CD4-positive, alpha-beta T cell treated with Interleukin-15 for 4 hours (primary cell): Measurements from ENCODE around the gene BRD2.
A peak's percentile ranks its signal among the peaks of the same experiment; 100 is the strongest.

ENCODE experiments used
- DNase-seq: peaks from one replicate; pipeline ENCODE4 v3.0.0-alpha.2; 2020; ENCODE audit warnings: low spot score

BRD2 gene

GRCh38 chr6:32949113-32949512 is 19.3 kb upstream of the BRD2 start:
- DNase-seq: no peak

GRCh38 chr6:32950010-32950409 is 18.4 kb upstream of the BRD2 start:
- no peak for DNase-seq

GRCh38 chr6:32950449-32950848 is 17.9 kb upstream of the BRD2 start:
- DNase-seq: no peak

- peak; percentile 90 for DNase-seq
Observed at GRCh38 chr6:32952817-32953739, 15.3 kb upstream of the BRD2 start, which contains the start of gene HLA-DMA. Gene HLA-DMA, minus strand, starts transcription at chr6:32953097. Its CDS starts 61 bp downstream, at chr6:32953036.

GRCh38 chr6:32953775-32954174 is 14.6 kb upstream of the BRD2 start:
- no peak for DNase-seq

- no peak for DNase-seq
Observed at GRCh38 chr6:32954267-32954666, 14.1 kb upstream of the BRD2 start.

GRCh38 chr6:32954986-32955802 is 13.2 kb upstream of the BRD2 start:
- DNase-seq: peak; percentile 50

GRCh38 chr6:32956176-32956575 is 12.2 kb upstream of the BRD2 start:
- no peak for DNase-seq

- no peak for DNase-seq
Observed at GRCh38 chr6:32960563-32960962, 7.8 kb upstream of the BRD2 start.

- DNase-seq: no peak
Observed at GRCh38 chr6:32962213-32962826, 6.1 kb upstream of the BRD2 start.

GRCh38 chr6:32963866-32964265 is 4.5 kb upstream of the BRD2 start:
- no peak for DNase-seq

- no peak for DNase-seq
Observed at GRCh38 chr6:32964776-32965175, 3.6 kb upstream of the BRD2 start.

GRCh38 chr6:32967151-32968091 is 973 bp upstream of the BRD2 start:
- peak; percentile 37 for DNase-seq

GRCh38 chr6:32968867-32969684 is 682 bp downstream of the BRD2 start:
- peak; percentile 50 for DNase-seq

- peak; percentile 65 for DNase-seq
Observed at GRCh38 chr6:32969685-32970412, 1.5 kb downstream of the BRD2 start.

- DNase-seq: peak; percentile 75
Observed at GRCh38 chr6:32970413-32971241, 2.2 kb downstream of the BRD2 start.

- no peak for DNase-seq
Observed at GRCh38 chr6:32971242-32971580, 2.8 kb downstream of the BRD2 start.

GRCh38 chr6:32971581-32972352 is 3.4 kb downstream of the BRD2 start:
- DNase-seq: peak; percentile 100
